Erythroblast (primary cell): ENCODE data around the gene IGSF11.
"Not testable (repeated sequence)": the region's sequence is repeated elsewhere in the genome, so short reads cannot be mapped to it uniquely, and the experiment has no call there.

Experiments
- DNase-seq, 2 experiments: peaks; one replicate each; lab custom pipeline; 2025; lab: John Stamatoyannopoulos, UW
- GATA1 ChIP-seq: IDR thresholded peaks from 2 replicates; pipeline ENCODE4 v1.6.1; 2011; ENCODE audit warnings: low read depth, mild to moderate bottlenecking, control low read depth, low read length, moderate library complexity
- POLR2A ChIP-seq: IDR thresholded peaks from 2 replicates; pipeline ENCODE4 v1.6.1; 2011; ENCODE audit warnings: mild to moderate bottlenecking, low read length

IGSF11 gene, protein sequence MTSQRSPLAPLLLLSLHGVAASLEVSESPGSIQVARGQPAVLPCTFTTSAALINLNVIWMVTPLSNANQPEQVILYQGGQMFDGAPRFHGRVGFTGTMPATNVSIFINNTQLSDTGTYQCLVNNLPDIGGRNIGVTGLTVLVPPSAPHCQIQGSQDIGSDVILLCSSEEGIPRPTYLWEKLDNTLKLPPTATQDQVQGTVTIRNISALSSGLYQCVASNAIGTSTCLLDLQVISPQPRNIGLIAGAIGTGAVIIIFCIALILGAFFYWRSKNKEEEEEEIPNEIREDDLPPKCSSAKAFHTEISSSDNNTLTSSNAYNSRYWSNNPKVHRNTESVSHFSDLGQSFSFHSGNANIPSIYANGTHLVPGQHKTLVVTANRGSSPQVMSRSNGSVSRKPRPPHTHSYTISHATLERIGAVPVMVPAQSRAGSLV

DNA sequence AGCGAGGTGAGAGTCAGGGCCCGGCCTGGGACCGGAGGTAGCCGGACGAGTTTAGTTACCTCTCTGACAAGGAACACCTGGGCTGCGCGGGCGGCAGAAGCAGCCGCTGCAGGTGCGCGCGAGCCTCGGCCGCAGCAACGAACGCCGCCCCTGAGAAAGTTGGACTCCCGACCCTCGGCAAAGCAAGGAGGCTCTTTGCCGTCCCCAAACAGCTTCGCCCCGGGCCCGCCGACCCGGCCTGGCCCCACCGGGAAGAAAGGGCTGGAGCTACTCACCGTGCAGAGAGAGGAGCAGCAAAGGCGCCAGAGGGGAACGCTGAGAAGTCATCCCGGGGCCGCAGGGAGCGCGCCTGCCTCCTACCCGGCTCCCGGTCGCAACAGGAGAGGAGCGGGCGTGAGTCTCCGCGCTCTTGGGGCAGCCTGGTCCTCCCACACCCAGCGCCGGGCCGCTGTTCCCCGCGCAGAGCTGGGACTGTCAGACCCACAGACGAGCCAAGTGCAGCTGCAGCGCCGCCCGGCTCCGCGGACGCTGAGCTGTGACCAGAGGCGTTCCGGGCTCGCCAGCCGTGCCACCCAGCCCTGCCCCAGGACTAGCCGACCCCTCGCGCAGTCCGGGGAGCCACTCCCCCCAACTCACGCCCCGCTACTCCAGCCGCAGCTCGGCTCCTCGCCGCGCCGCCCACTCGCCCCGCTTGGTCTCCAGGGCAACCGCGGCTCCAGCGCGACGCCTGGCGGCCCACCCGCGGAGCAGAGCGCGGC, at the start of gene IGSF11:
Gene IGSF11 (minus strand): TSS at position 591 of the 758 bp plus-strand sequence. CDS start 264 bp downstream, at position 327.
- TF ChIP-seq POLR2A (no peak), GATA1 (no peak)
- peak; percentile 38 to 45 for DNase-seq

DNA sequence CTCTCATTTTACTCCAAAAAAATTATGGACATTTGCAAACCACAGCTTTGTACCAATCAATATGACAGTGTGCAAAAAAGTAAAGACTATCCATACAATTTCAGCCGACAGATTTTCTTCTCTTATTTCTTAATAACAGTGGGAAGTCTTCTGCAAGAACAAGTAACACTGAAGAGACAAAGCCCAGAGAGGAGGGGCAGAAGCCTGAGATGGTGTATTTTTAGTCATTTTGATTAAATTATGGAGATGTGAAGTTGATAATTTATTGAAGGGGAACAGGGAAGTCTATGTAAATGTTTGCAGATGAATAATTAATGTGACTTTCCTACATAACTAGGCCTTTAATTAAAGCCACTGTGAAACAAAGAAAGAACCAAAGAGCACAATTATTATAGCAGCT, 45.7 kb upstream of the IGSF11 start:
- no peak for DNase-seq
- TF ChIP-seq GATA1 (no peak), POLR2A (no peak)

DNA sequence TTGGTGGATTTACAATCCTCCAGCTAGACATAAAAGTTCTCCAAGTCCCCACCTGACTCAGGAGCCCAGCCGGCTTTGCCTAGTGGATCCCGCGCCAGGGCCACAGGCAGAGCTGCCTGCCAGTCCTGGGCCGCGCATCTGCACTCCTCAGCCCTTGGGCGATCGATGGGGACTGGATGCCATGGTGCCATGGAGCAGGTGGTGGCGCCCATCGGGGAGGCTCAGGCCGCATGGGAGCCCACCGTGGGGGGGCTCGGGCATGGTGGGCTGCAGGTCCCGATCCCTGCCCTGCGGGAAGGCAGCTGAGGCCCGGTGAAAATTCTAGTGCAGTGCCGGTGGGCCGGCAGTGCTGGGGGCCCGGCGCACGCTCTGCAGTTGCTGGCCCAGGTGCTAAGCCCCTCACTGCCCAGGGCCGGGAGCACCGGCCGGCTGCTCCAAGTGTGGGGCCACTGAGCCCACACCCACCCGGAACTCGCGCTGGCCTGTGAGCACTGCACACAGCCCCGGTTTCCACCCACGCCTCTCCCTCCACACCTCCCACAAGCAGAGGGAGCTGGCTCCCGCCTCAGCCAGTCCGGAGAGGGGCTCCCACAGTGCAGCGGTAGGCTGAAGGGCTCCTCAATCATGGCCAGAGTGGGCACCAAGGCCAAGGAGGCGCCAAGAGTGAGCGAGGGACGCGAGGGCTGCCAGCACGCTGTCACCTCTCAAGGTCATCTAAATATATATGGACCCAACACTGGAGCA, 38.8 kb upstream of the IGSF11 start:
- TF ChIP-seq POLR2A (no peak), GATA1 (no peak)
- no peak for DNase-seq

- DNase-seq, result not testable (repeated sequence)
Observed at GRCh38 chr3:119072451-119072850, 37.8 kb upstream of the IGSF11 start.

DNA sequence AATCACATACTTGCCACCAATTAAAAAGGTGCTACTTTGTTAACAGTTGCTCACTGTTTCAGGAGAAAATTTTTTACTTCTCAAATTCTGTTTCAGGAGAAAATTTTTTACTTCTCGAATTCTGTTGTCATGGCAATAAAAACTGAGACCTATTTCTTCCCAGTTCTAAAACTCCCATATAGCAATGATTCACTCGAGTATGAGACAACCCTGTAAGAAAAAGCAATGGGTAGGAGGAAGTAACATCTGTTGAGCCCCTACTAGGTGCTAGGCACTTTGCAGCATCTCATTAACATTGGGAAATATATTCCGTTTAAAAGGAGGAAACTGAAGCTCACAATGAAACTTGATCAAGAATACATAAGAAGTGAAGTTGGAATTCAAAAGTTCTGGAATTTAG, 35.1 kb upstream of the IGSF11 start:
- no peak for DNase-seq
- TF ChIP-seq GATA1 (no peak), POLR2A (no peak)

DNA sequence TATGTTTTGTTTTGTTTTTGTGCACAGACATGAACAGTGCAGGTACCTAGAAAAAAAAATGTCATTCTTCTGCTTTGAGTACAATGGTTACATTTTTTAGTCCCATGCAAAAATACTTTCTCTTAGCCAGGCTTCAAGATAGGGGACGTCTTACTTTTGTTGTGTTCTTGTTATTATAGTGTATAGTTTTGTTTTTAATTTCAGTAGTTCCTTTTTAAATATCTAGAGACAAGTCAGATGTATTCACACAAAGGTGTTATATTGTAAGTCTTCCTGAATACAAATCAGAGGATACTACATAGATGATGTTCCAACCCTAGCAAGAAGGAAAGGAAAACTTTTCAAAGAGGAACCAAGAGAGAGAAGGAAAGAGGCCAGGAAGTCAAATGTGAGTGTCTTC, 28.8 kb upstream of the IGSF11 start:
- no peak for DNase-seq
- TF ChIP-seq GATA1 (no peak), POLR2A (no peak)

DNA sequence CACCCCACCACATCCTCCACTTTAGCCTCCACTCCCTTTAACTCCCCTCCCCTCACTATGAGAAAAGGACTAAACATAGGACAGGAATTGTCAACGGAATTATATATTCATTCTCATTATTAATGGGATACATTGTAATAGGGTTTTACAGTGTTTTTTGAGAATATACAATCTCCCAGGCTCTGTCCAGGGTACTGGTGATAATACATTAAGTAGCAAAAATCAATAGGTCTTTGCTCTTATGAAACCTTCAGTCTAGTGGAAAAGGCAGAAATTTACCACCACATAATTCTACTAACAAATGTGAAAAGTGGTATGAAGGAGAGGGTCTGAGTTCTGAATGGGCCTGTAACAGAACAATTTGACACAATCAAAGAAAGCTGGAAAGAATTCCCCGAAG, 28.2 kb upstream of the IGSF11 start:
- TF ChIP-seq GATA1 (no peak), POLR2A (no peak)
- DNase-seq, result no peak

DNA sequence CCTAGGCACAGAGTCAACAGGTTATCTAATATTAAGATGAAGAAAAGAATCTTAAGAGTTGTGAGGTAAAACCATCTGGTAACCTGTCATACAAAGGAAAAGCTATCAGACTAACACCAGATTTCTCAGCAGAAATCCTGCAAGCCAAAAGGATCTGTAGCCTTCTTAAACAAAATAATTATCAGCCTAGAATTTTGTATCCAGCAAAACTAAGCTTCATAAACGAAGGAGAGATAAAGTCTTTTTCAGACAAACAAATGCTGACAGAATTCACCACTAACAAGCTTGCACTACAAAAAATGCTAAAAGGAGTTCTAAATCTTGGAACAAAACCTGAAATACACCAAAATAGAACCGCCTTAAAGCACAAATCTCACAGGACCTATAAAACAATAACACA, 9.9 kb upstream of the IGSF11 start:
- no peak for TF ChIP-seq GATA1
- no peak for DNase-seq

DNA sequence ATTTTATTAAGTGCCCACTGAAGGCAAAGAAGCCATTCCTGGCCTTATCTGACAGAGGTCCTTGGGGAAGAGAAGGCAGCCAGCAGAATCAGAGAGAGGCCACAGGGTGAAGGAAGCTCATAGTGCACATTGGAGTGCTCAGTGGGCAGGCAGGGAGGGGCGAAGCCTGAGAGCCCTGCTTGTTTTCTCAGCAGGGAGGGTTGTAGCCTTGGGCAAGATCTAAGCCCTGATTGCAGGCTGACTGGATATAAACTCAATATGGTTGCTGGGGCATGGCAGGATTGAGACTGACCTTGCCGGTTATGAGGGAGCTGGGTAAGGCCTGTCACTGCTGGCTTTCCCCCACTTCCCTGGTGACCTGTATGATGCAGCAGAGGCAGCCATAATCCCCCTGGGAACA, 7.5 kb upstream of the IGSF11 start:
- DNase-seq, result no peak
- TF ChIP-seq POLR2A (no peak), GATA1 (no peak)

DNA sequence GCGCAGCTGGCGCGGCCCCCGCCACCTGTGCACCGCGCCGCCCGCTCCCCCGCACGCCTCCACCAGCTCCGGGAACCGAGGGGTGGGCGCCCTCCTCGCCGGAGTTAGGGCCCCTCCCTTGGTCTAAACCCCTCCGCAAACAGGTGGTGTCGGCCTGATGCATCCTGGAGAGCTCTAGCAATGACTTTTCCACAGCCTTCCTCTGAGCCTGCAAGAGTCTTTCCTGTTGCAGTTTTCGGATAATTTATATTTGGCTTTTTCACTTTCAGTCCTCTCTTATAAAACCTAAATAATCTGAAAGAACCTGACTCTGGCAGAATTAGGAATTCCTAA, 334 bp upstream of the IGSF11 start:
- TF ChIP-seq GATA1 (no peak), POLR2A (no peak)
- no peak for DNase-seq

- TF ChIP-seq GATA1 (no peak), POLR2A (no peak)
- no peak for DNase-seq
Observed at GRCh38 chr3:119033393-119034255, 1.0 kb downstream of the IGSF11 start.

- TF ChIP-seq GATA1 (no peak), POLR2A (no peak)
- DNase-seq, result no peak
Observed at GRCh38 chr3:119025171-119025795, 9.4 kb downstream of the IGSF11 start.
